Erythroblast (primary cell): Measurements from ENCODE around the gene NFASC.

ENCODE experiments used
- DNase-seq, 2 experiments: peaks; one replicate each; lab custom pipeline; 2025; lab: John Stamatoyannopoulos, UW
- GATA1 ChIP-seq: IDR thresholded peaks from 2 replicates; pipeline ENCODE4 v1.6.1; 2011; ENCODE audit warnings: low read depth, mild to moderate bottlenecking, control low read depth, low read length, moderate library complexity
- POLR2A ChIP-seq: IDR thresholded peaks from 2 replicates; pipeline ENCODE4 v1.6.1; 2011; ENCODE audit warnings: mild to moderate bottlenecking, low read length

Gene NFASC

DNA sequence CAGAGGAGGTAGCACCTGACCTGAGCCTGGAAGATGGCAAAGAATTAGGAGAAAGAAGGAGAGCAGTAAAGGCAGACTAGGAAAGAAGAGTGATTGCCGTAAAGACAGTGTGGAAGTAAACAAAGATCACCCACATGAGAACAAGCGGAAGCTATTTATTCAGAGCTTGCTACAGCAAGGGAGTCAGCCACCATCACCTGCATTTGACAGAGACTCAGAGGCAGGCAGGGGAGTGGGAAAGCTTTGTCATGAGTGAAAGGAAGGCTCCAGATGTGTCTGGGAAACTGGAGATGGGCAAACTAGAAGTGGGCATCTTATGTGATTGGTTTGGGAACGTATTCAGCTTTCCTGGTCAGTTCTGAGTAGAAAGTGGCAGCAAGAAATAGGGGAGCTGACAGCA lies 64.5 kb downstream of the NFASC start:
- TF ChIP-seq POLR2A (no peak), GATA1 (no peak)

GRCh38 chr1:204936765-204937164 lies 66.1 kb downstream of the NFASC start:
- no peak for DNase-seq
- TF ChIP-seq POLR2A (no peak), GATA1 (no peak)

More for the DNA sequence above, 64.5 kb downstream of the NFASC start:
- DNase-seq = no peak

DNA sequence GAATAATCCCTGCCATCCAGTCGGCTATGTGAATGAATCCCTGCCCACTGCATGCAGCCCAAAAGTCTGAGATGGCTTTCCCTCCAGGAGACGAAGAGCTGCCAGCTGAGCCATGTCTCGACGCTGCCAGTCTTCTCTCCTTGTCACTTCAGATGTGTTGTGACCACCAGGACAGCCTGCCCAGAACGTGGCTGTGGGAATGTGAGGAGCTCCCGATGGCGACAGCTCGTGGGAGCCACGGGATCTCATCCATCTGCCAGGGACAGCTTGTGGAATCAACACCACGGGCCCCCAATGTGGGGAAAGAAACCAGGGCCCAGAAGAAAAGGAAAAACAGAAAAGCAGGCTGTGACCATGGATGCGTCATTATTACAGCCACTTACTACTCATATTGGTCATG lies 67.2 kb downstream of the NFASC start:
- no peak for TF ChIP-seq GATA1
- TF ChIP-seq POLR2A = no peak
- DNase-seq = no peak

DNA sequence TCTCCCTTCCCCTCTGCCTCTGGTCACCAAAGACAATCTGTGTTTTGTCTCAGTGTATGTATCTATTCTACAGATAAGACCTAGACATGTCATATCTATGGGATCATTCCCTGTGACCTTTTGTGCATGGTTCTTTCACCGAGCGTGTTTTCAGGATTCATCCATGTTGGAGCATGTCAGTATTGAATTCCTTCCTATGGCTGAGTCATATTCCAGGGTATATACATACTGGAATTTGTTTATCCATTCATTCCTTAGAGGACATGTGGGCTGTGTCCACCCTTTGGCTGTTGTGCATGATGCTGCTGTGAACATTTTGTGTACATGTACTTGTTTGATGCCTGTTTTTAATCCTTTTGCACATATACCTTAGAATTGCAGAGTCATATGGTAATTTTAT lies 69.9 kb downstream of the NFASC start:
- TF ChIP-seq POLR2A (no peak), GATA1 (no peak)

GRCh38 chr1:204941421-204942338 lies 71.0 kb downstream of the NFASC start:
- peak; percentile 63 to 80 for DNase-seq
- no peak for TF ChIP-seq GATA1
- no peak for TF ChIP-seq POLR2A

More for the DNA sequence above, 69.9 kb downstream of the NFASC start:
- DNase-seq = no peak

- no peak for DNase-seq
- TF ChIP-seq POLR2A (no peak), GATA1 (no peak)
These were observed 72.8 kb downstream of the NFASC start for GRCh38 chr1:204943495-204943894.

DNA sequence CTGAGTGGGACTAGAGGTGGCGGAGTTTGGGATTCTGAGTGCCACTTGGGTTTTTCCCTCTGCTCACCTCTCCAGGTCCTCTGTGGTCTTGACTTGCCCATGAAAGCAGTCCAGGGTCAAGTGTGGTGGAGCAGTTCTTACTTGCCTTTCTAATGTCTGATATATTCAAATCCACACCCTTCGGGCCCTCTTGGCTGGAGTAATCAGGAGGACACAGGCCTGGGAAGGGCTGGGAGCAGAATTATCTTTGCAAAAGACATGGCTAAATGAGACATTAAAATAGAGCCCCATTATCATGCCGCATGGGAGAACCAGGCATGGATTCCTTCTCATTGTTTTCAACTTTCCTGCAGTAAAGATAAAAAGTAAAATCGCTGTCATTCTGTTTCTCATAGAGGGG lies 74.0 kb downstream of the NFASC start:
- peak; percentile 49 to 64 for DNase-seq
- TF ChIP-seq GATA1 (no peak), POLR2A (no peak)

DNA sequence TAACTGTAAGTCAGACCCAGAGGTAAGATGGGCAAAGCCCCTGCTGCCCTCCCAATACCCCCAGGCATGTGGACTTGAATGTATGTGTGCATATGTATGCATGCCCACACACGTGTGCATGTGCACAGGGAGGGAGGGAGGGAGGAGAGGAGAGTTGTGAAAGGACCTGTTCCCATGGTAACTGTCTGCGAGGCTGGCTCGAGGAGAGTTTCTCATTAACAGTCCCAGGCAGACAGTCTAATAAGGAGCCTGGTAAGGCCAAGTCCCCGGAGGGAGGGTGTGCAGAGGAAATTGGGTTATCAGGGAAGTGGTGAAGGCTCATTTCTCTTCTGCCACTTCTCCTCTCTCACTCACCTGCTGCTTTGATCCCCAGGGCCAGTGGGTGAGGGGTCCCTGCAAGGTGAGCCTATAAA lies 74.9 kb downstream of the NFASC start:
- peak; percentile 31 to 37 for DNase-seq
- no peak for TF ChIP-seq POLR2A
- no peak for TF ChIP-seq GATA1

GRCh38 chr1:204946640-204947039 lies 76.0 kb downstream of the NFASC start:
- DNase-seq = no peak
- TF ChIP-seq POLR2A = no peak
- TF ChIP-seq GATA1 = no peak

DNA sequence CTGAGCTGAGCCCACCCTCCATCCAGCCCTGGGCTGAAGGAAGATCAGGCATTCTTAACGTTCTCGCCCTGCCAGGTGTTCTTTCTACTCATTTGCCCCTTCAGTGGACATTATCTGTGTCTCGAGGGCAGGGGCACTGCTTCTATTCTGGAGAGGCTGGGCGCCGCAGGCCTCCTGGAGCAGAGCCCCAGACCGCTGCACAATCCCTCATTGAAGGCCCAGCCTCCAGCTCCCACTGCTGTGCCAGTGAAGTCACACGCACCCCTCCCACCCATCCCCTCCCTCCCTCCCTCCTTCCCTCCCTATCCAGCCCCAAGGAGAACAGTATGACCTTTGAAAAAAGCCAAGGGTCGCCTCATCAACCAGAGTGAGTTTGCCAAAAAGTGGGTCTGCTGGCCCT lies 76.7 kb downstream of the NFASC start:
- DNase-seq = no peak
- no peak for TF ChIP-seq GATA1
- TF ChIP-seq POLR2A = no peak

GRCh38 chr1:204947747-204948146 lies 77.1 kb downstream of the NFASC start:
- DNase-seq = no peak
- TF ChIP-seq GATA1 (no peak), POLR2A (no peak)

DNA sequence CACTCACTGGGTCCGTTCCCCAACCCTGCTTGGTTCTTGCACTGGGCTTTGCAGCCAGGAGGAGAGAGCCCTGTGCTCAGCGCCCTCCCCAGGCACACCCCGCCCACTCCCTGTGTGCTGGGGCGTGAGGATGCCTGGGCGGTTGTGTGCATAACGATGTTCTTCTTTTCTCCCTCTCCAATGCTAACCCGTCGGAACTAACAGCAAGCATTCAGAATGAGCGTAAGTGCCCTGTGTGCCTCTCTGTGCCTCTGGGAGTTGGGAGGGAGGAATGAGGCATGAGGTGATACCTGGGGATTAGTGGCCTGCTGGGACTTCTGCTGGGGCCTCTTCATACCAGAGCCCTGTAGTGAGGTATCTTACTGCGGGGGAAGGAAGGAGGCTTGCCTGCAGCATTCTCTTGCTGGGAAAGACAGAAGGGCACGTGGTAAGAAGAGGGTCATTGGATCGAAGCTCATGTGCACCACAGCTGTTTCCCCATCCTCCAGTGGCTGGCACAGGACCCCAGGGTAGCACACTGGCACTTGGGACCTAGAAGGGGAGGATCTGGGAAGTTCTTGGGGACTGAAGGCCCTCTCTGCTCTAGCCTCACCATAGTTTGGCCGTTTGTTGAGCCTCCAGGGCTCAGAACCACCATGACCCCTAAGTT lies 79.8 kb downstream of the NFASC start:
- no peak for DNase-seq
- TF ChIP-seq GATA1 = no peak
- no peak for TF ChIP-seq POLR2A

DNA sequence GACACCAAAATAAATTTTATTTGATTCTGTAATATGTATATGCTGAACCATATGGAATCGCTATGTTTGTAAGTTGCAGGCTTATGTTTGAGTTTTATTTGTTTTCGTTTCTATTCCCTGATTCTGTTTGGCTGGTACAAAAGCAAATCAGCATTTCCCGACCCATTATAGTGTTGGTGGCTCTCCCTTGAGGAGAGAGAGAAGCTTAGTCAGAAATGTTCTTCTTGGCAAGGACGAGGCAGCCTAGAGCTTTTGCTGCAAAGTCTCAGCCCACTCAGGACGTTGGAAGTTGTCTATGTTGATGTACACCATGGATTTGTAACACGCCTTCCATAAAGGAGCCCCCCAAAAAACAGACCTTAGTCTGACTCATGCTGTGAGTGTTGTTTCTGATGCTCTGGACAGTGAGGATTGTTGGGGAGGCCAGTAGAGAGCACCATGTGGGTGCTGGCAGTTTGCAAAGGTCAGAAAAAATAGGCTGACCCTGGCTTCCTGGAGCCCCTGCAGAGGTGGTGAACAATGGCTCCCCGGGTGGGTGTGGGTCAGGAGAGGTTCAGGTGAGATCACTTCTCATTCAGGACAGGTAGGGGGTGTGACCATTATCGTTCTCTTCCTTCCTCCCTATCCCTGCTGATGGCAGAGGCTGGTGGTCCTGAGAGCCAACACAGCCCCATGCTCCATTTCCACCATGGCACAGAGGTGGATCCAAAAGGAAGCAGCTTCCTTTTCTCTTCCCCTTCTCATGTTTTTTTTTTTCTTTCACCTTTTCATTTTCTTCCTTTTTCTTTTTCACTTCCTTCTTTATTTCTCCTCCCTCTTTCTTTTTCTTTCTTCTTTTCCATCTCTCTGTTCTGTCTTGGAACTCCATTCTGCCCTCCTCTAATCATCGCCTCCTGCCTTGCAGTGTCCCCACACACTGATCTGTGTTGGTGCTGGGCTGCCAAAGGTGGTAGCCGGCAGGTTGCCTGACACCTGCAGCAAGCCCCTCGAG lies 88.0 kb downstream of the NFASC start:
- no peak for DNase-seq
- TF ChIP-seq GATA1 (no peak), POLR2A (no peak)

DNA sequence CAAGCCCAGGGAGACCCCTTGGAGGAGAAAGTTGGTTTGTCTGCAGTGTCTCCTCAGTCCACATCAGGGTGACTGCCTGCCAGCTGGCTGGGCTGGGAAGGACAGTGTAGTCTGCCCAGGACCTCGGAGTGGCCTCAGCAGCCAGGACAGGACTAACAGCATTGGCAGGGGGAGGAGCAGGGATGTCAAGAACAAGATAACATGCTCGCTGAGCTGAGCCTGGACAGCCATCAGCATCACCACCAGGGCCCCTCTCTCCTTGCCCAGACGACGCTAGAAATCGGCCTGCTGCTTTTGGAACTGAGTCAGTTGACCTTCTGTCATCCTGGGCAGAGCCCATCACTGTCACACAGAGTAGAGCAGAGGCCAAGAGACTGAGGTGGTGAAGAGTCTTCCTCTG lies 88.7 kb downstream of the NFASC start:
- peak in 1 of 2 experiments; percentile 15 for DNase-seq
- TF ChIP-seq POLR2A = no peak
- no peak for TF ChIP-seq GATA1
